ENCODE results near the gene COMMD7. TPM values are rescaled to one million over a fixed set of nuclear protein-coding genes. Genes with fewer than 3 reads are reported as not detected.
"Not testable (repeated sequence)": the region's sequence is repeated elsewhere in the genome, so short reads cannot be mapped to it uniquely, and the experiment has no call there.

The COMMD7 gene
- total and polyA plus RNA-seq, 4 donors, result 26.2 to 83.3 (median 61.8) TPM

- no peak overlapping the region for H3K4me3 ChIP-seq (ENCODE audit: low read depth, low read length)
- peaks cover 18% of the 10 kb centered on the region for H3K36me3 ChIP-seq (ENCODE audit: control insufficient read depth, insufficient read depth, low read length)
- no peaks in the 10 kb centered on the region for H3K27me3 ChIP-seq (ENCODE audit: control insufficient read depth, insufficient read depth, low read length)
- H3K27ac ChIP-seq (ENCODE audit: low read depth, low read length), result no peak overlapping the region
- no peaks in the 10 kb centered on the region for H3K9me3 ChIP-seq (ENCODE audit: control insufficient read depth, insufficient read depth, low read length)
- no peaks in the 10 kb centered on the region for H3K4me1 ChIP-seq (ENCODE audit: control insufficient read depth, insufficient read depth, low read length)
- WGBS (ENCODE audit: insufficient coverage), result 97% methylated on average over 4 of the region's 4 CpGs
- no peak for DNase-seq (ENCODE audit: low read depth in 4 of 6, low spot score in 6 of 6)
Observed at GRCh38 chr20:32731882-32732266, 11.4 kb downstream of the COMMD7 start.

DNA sequence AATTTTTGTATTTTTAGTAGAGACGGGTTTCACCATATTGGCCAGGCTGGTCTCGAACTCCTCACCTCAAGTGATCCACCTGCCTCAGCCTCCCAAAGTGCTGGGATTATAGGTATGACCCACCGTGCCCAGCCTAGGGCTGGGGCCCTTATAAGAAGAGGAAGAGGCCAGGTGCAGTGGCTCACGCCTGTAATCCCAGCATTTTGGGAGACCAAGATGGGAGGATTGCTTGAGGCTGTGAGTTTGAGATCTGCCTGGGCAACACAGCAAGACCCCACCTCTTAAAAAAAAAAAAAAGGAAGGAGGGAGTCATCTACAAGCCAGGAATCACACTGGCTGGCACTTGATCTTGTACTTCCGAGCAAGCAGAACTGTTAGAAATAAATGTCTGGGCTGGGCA lies 13.9 kb downstream of the COMMD7 start:
- not testable (repeated sequence) for H3K27ac ChIP-seq (ENCODE audit: low read depth, low read length); H3K4me1 ChIP-seq (ENCODE audit: control insufficient read depth, insufficient read depth, low read length); H3K27me3 ChIP-seq (ENCODE audit: control insufficient read depth, insufficient read depth, low read length); H3K4me3 ChIP-seq (ENCODE audit: low read depth, low read length); DNase-seq (ENCODE audit: low read depth in 4 of 6, low spot score in 6 of 6); H3K9me3 ChIP-seq (ENCODE audit: control insufficient read depth, insufficient read depth, low read length)
- WGBS (ENCODE audit: insufficient coverage), result 94% methylated on average over 2 of the region's 5 CpGs
- peaks cover 37% of the 10 kb centered on the region for H3K36me3 ChIP-seq (ENCODE audit: control insufficient read depth, insufficient read depth, low read length)

- H3K27me3 ChIP-seq (ENCODE audit: control insufficient read depth, insufficient read depth, low read length); H3K9me3 ChIP-seq (ENCODE audit: control insufficient read depth, insufficient read depth, low read length); DNase-seq (ENCODE audit: low read depth in 4 of 6, low spot score in 6 of 6); H3K27ac ChIP-seq (ENCODE audit: low read depth, low read length); H3K4me3 ChIP-seq (ENCODE audit: low read depth, low read length); H3K4me1 ChIP-seq (ENCODE audit: control insufficient read depth, insufficient read depth, low read length): not testable (repeated sequence)
- 82% methylated on average over 5 of the region's 6 CpGs for WGBS (ENCODE audit: insufficient coverage)
- peaks cover 37% of the 10 kb centered on the region for H3K36me3 ChIP-seq (ENCODE audit: control insufficient read depth, insufficient read depth, low read length)
Observed at GRCh38 chr20:32728435-32728834, 14.8 kb downstream of the COMMD7 start.

DNA sequence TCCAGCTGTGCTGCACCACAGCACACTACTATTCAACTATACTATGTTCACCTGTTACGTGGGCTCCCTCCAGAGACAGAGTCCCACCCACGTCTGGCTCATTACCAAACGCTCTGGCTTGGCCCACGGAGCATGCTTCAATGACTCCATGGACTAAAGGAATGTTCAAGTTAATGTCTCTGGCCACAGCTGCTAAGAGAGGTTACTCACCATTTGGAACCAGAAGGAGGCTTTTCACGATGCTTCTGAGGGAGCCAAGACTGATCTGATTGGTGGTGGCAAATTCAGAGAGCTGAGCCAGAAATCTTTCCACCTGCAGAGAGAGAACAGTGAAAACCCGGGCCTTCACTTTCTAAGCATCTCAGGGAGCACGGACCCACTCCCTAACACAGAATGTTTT lies 15.6 kb downstream of the COMMD7 start:
- peaks cover 35% of the 10 kb centered on the region for H3K36me3 ChIP-seq (ENCODE audit: control insufficient read depth, insufficient read depth, low read length)
- DNase-seq (ENCODE audit: low read depth in 4 of 6, low spot score in 6 of 6), result peak in 2 of 6 donors; percentile 15 to 54

GRCh38 chr20:32718749-32719348 lies 24.4 kb downstream of the COMMD7 start:
- 100% methylated on average over 2 of the region's 3 CpGs for WGBS (ENCODE audit: insufficient coverage)
- peaks cover 41% of the 10 kb centered on the region for H3K36me3 ChIP-seq (ENCODE audit: control insufficient read depth, insufficient read depth, low read length)
- DNase-seq (ENCODE audit: low read depth in 4 of 6, low spot score in 6 of 6), result no peak
- H3K4me1 ChIP-seq (ENCODE audit: control insufficient read depth, insufficient read depth, low read length), result no peaks in the 10 kb centered on the region
- no peaks in the 10 kb centered on the region for H3K9me3 ChIP-seq (ENCODE audit: control insufficient read depth, insufficient read depth, low read length)
- no peak overlapping the region for H3K4me3 ChIP-seq (ENCODE audit: low read depth, low read length)
- H3K27ac ChIP-seq (ENCODE audit: low read depth, low read length), result no peak overlapping the region
- no peaks in the 10 kb centered on the region for H3K27me3 ChIP-seq (ENCODE audit: control insufficient read depth, insufficient read depth, low read length)

More for the DNA sequence above, 15.6 kb downstream of the COMMD7 start:
- WGBS (ENCODE audit: insufficient coverage), result 32% methylated on average over 5 of the region's 7 CpGs
- no peaks in the 10 kb centered on the region for H3K9me3 ChIP-seq (ENCODE audit: control insufficient read depth, insufficient read depth, low read length)
- H3K27me3 ChIP-seq (ENCODE audit: control insufficient read depth, insufficient read depth, low read length), result no peaks in the 10 kb centered on the region
- H3K4me1 ChIP-seq (ENCODE audit: control insufficient read depth, insufficient read depth, low read length), result no peaks in the 10 kb centered on the region
- H3K27ac ChIP-seq (ENCODE audit: low read depth, low read length), result no peak overlapping the region
- no peak overlapping the region for H3K4me3 ChIP-seq (ENCODE audit: low read depth, low read length)

DNA sequence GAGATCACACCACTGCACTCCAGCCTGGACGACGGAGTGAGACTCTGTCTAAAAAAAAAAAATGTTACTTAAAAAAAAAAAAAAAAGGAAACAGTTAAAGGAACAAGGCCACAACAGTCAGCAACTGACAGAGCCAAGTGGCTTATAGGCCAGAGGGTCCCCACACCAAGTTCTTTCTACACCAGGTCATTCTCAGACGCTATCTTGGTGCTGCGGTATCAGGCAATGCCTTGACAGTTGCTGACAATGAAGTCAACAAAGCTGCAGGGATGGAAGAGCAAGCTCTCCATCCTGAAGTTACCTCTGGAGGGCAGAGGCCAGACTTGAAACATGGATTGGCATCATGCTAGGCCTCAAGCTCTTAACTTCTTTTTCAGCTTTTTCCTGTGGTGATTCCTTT lies 31.9 kb downstream of the COMMD7 start:
- Histone ChIP-seq H3K27ac (ENCODE audit: low read depth, low read length) (no peak overlapping the region), H3K9me3 (ENCODE audit: control insufficient read depth, insufficient read depth, low read length) (no peaks in the 10 kb centered on the region), H3K27me3 (ENCODE audit: control insufficient read depth, insufficient read depth, low read length) (no peaks in the 10 kb centered on the region), H3K36me3 (ENCODE audit: control insufficient read depth, insufficient read depth, low read length) (peaks cover 25% of the 10 kb centered on the region), H3K4me1 (ENCODE audit: control insufficient read depth, insufficient read depth, low read length) (peaks cover 3% of the 10 kb centered on the region), H3K4me3 (ENCODE audit: low read depth, low read length) (no peak overlapping the region)
- DNase-seq (ENCODE audit: low read depth in 4 of 6, low spot score in 6 of 6), result no peak
- WGBS (ENCODE audit: insufficient coverage), result 91% methylated on average over 2 of the region's 4 CpGs

GRCh38 chr20:32709632-32710121 lies 33.6 kb downstream of the COMMD7 start:
- peaks cover 3% of the 10 kb centered on the region for H3K4me1 ChIP-seq (ENCODE audit: control insufficient read depth, insufficient read depth, low read length)
- H3K4me3 ChIP-seq (ENCODE audit: low read depth, low read length), result no peak overlapping the region
- peak in 1 of 6 donors; percentile 35 for DNase-seq (ENCODE audit: low read depth in 4 of 6, low spot score in 6 of 6)
- H3K9me3 ChIP-seq (ENCODE audit: control insufficient read depth, insufficient read depth, low read length), result no peaks in the 10 kb centered on the region
- peaks cover 30% of the 10 kb centered on the region for H3K36me3 ChIP-seq (ENCODE audit: control insufficient read depth, insufficient read depth, low read length)
- no peak overlapping the region for H3K27ac ChIP-seq (ENCODE audit: low read depth, low read length)
- WGBS (ENCODE audit: insufficient coverage), result 86% methylated on average over 4 of the region's 5 CpGs
- no peaks in the 10 kb centered on the region for H3K27me3 ChIP-seq (ENCODE audit: control insufficient read depth, insufficient read depth, low read length)

DNA sequence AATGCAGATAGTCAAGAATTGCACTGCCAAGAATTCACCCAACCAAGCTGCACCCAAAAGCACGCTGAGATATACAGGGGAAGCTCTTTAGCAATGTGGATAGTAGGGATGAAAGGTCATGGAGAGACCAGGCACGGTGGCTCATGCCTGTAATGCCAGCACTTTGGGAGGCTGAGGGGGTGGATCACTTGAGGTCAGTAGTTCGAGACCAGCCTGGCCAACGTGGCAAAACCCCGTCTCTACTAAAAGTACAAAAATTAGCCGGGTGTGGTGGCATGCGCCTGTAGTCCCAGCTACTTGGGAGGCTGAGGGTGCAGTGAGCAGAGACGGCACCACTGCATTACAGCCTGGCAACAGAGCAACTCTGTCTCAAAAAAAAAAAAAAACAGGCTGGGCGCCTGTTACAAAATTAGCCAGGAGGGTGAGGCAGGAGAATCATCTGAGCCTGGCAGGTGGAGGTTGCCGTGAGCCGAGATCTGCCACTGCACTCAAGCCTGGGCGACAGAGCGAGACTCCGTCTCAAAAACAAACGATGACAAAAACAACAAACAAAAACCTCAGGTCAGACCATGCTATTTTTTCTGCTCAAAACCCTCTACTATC lies 34.1 kb downstream of the COMMD7 start:
- H3K36me3 ChIP-seq (ENCODE audit: control insufficient read depth, insufficient read depth, low read length), result peaks cover 29% of the 10 kb centered on the region
- not testable (repeated sequence) for H3K27me3 ChIP-seq (ENCODE audit: control insufficient read depth, insufficient read depth, low read length); H3K27ac ChIP-seq (ENCODE audit: low read depth, low read length); H3K9me3 ChIP-seq (ENCODE audit: control insufficient read depth, insufficient read depth, low read length); H3K4me1 ChIP-seq (ENCODE audit: control insufficient read depth, insufficient read depth, low read length); H3K4me3 ChIP-seq (ENCODE audit: low read depth, low read length); DNase-seq (ENCODE audit: low read depth in 4 of 6, low spot score in 6 of 6)
- 75% methylated on average over 9 of the region's 15 CpGs for WGBS (ENCODE audit: insufficient coverage)

- Histone ChIP-seq H3K36me3 (ENCODE audit: control insufficient read depth, insufficient read depth, low read length) (peaks cover 31% of the 10 kb centered on the region), H3K27me3 (ENCODE audit: control insufficient read depth, insufficient read depth, low read length) (no peaks in the 10 kb centered on the region), H3K4me1 (ENCODE audit: control insufficient read depth, insufficient read depth, low read length) (peaks cover 3% of the 10 kb centered on the region), H3K27ac (ENCODE audit: low read depth, low read length) (no peak overlapping the region), H3K9me3 (ENCODE audit: control insufficient read depth, insufficient read depth, low read length) (no peaks in the 10 kb centered on the region), H3K4me3 (ENCODE audit: low read depth, low read length) (no peak overlapping the region)
- DNase-seq (ENCODE audit: low read depth in 4 of 6, low spot score in 6 of 6), result no peak
- WGBS (ENCODE audit: insufficient coverage), result 100% methylated on average over 1 of the region's 5 CpGs
Observed at GRCh38 chr20:32707691-32708581, 35.3 kb downstream of the COMMD7 start.
